ENCODE data around the gene RAB7B. TPM values are rescaled to one million over a fixed set of nuclear protein-coding genes. Genes with fewer than 3 reads are reported as not detected.

Gene RAB7B
- total RNA-seq, 2 donors from 2014 or later: not detected

DNA sequence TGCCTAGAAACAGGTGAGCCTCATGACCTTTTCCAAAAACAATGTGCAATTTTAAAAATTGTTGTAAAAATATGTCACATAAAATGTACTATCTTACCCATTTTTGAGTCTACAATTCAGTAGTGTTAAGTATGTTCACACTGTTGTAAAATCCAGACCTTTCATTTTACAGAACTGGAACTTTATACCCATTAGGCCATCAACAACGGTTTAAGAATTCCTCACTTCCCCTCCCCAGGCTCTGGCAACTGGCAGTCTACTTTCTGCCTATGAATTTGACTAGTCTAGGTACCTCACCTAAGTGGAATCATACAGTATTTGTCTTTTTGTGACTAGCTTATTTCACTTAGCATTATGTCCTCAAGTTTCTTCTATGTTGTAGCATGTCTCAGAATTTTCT is 11.9 kb upstream of the RAB7B start:
- no peak overlapping the region for H3K4me3 Mint-ChIP-seq
- ATAC-seq (replicated peaks in 1 of 2) (no peak), DNase-seq (no peak)
- H3K36me3 Mint-ChIP-seq (ENCODE audit: insufficient read depth in 2 of 2): no peaks in the 10 kb centered on the region
- H3K27me3 Mint-ChIP-seq (ENCODE audit: low read depth): peaks cover 6% of the 10 kb centered on the region
- H3K27ac Mint-ChIP-seq: no peak overlapping the region
- no peaks in the 10 kb centered on the region for H3K9me3 Mint-ChIP-seq
- H3K4me1 Mint-ChIP-seq (ENCODE audit: low read depth): peaks cover 23% of the 10 kb centered on the region

DNA sequence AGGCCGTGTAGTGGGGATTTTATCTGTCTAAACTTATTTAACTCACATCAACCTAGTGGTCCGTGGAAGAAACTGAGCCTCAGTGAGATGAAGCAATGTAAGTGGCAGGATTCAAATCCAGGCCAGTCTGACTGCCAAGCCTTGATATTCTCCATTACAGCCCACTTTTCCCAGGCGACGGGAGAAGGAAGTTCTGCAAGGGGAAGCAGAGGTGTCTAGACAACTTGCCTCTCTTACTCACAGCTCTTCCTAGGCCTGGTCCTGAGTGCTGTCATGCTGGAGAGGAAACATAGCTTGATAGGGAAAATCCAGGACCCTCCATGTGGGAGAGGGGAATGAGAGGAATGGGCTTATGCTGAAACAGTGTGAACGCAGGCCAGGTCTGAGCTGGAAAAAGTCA is 11.4 kb upstream of the RAB7B start:
- H3K4me1 Mint-ChIP-seq (ENCODE audit: low read depth): peaks cover 23% of the 10 kb centered on the region

GRCh38 chr1:206013026-206013795 is 10.0 kb upstream of the RAB7B start:
- Mint-ChIP-seq H3K27me3 (ENCODE audit: low read depth) (peaks cover 6% of the 10 kb centered on the region), H3K9me3 (no peaks in the 10 kb centered on the region), H3K4me3 (no peak overlapping the region), H3K4me1 (ENCODE audit: low read depth) (peaks cover 23% of the 10 kb centered on the region), H3K36me3 (ENCODE audit: insufficient read depth in 2 of 2) (no peaks in the 10 kb centered on the region), H3K27ac (no peak overlapping the region)
- ATAC-seq (replicated peaks in 1 of 2) (no peak), DNase-seq (no peak)

More for the DNA sequence above, 11.4 kb upstream of the RAB7B start:
- H3K36me3 Mint-ChIP-seq (ENCODE audit: insufficient read depth in 2 of 2): no peaks in the 10 kb centered on the region
- ATAC-seq (replicated peaks in 1 of 2) (no peak), DNase-seq (no peak)
- peaks cover 6% of the 10 kb centered on the region for H3K27me3 Mint-ChIP-seq (ENCODE audit: low read depth)
- H3K27ac Mint-ChIP-seq: no peak overlapping the region
- no peak overlapping the region for H3K4me3 Mint-ChIP-seq
- no peaks in the 10 kb centered on the region for H3K9me3 Mint-ChIP-seq

DNA sequence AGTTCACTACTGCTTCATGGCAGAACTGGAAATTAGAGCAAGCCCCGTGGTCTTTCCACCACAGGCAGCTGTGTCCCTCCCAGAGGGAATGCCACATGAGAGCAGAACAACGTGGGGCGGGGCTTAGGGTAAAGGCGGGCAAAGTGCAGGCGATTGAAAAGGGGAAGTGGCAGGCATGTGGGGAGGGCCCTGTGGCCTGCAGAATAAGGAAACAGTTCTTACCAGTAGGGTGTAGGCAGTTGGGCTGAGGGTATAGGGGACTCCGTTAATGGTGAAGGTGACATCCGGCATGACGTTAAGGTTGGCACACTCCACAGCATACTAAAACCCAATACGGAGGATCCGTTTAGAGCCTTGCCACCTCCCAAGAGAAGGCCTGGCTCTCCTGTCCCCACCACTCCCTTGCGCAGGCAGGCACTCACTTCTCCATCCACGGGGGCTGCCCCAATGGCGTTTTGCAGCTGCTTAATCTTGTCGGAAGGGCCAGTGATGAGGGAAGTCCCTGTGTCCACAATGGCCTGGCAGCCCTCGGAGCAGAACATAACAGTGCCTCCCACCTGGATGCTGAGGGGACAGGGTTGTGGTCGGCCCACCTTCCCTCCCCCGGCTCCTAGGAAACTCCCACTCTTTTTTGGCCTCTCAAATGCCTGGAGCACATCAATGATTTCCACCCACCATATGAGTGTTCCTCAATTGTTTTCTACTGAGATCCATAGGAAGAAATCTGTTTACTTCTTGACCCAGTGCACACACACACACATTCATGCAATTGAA is 9.1 kb upstream of the RAB7B start:
- no peaks in the 10 kb centered on the region for H3K36me3 Mint-ChIP-seq (ENCODE audit: insufficient read depth in 2 of 2)
- peak overlapping the region in 1 of 2 donors; percentile 35 for H3K4me3 Mint-ChIP-seq
- peak; percentile 14 to 16 for DNase-seq
- ATAC-seq (replicated peaks in 1 of 2): peak; percentile 77 to 84
- H3K27ac Mint-ChIP-seq: no peak overlapping the region
- H3K9me3 Mint-ChIP-seq: no peaks in the 10 kb centered on the region
- peaks cover 4% of the 10 kb centered on the region for H3K27me3 Mint-ChIP-seq (ENCODE audit: low read depth)
- peaks cover 23% of the 10 kb centered on the region for H3K4me1 Mint-ChIP-seq (ENCODE audit: low read depth)

GRCh38 chr1:206011057-206011456 is 7.9 kb upstream of the RAB7B start:
- H3K4me1 Mint-ChIP-seq (ENCODE audit: low read depth): peaks cover 23% of the 10 kb centered on the region
- peak in 1 of 2 donors; percentile 43 for ATAC-seq (replicated peaks in 1 of 2)
- no peak overlapping the region for H3K27ac Mint-ChIP-seq
- peaks cover 11% of the 10 kb centered on the region for H3K27me3 Mint-ChIP-seq (ENCODE audit: low read depth)
- peak in 1 of 2 donors; percentile 11 for DNase-seq
- H3K36me3 Mint-ChIP-seq (ENCODE audit: insufficient read depth in 2 of 2): no peaks in the 10 kb centered on the region
- H3K4me3 Mint-ChIP-seq: no peak overlapping the region
- H3K9me3 Mint-ChIP-seq: no peaks in the 10 kb centered on the region

DNA sequence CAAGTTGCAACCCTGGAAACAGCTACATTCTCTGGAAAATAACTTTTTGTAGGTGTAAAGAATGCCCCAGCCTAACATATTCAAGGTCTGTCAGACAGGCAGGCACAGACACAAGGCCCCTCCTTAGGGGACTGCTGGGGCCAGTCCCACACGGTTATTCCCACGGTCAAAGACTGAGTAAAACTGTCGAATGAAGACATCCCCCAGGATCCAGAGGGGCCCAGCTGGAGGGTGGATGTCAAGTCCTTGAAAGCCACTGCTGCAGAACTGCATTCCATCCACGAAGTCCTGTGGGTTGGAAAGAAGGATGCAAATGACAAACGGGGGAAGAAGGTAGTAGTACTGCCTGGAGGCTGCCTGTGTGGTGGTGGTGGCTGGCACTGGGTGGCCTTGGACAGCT is 6.9 kb upstream of the RAB7B start:
- no peak overlapping the region for H3K27ac Mint-ChIP-seq
- no peaks in the 10 kb centered on the region for H3K9me3 Mint-ChIP-seq
- peaks cover 23% of the 10 kb centered on the region for H3K4me1 Mint-ChIP-seq (ENCODE audit: low read depth)
- DNase-seq (no peak), ATAC-seq (replicated peaks in 1 of 2) (no peak)
- H3K27me3 Mint-ChIP-seq (ENCODE audit: low read depth): peaks cover 13% of the 10 kb centered on the region
- no peak overlapping the region for H3K4me3 Mint-ChIP-seq
- no peaks in the 10 kb centered on the region for H3K36me3 Mint-ChIP-seq (ENCODE audit: insufficient read depth in 2 of 2)

DNA sequence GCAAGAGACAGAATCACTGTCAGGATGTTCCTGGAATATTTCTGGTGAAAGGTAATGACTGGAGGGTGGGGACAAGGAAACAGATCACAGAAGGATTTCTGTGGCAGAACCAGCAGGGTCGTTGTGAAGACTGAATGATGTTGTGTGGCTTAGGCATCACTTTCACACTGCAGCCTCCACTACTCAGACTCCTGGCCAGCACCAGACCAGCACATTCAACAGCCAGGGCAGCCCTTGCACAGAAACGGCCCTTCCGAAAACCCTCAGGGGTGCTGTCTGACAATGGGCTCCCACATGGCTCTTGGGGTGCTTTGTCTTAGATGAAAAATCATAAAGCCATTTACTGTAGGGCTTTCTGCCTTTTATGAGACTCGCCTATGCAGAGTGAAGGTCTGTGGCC is 3.8 kb upstream of the RAB7B start:
- no peak overlapping the region for H3K27ac Mint-ChIP-seq
- H3K4me3 Mint-ChIP-seq: no peak overlapping the region
- DNase-seq (no peak), ATAC-seq (replicated peaks in 1 of 2) (no peak)
- peaks cover 30% of the 10 kb centered on the region for H3K4me1 Mint-ChIP-seq (ENCODE audit: low read depth)
- peaks cover 27% of the 10 kb centered on the region for H3K27me3 Mint-ChIP-seq (ENCODE audit: low read depth)
- H3K9me3 Mint-ChIP-seq: peaks cover 2 to 6% of the 10 kb centered on the region in 2 donors
- no peaks in the 10 kb centered on the region for H3K36me3 Mint-ChIP-seq (ENCODE audit: insufficient read depth in 2 of 2)

DNA sequence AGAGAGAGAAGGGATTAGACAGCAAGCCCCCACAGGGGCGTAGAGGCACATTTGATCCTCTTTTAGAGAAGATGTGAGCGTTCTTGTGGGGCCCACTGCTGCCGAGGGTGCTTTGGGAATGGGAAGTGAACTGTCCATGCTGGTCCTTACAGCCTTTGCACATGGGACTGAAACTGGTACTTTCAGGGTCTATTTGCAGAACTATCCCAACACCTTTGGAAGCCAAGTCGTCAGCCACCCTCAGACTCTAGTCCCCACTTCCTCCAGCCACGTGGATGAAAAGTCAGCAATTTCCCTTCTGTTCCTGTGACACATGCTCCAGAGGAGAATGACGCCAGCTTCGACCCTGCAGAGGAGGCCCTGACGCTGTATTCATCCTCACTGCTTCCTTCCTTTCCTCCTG is 2.6 kb upstream of the RAB7B start:
- Mint-ChIP-seq H3K27me3 (ENCODE audit: low read depth) (peaks cover 28% of the 10 kb centered on the region), H3K36me3 (ENCODE audit: insufficient read depth in 2 of 2) (no peaks in the 10 kb centered on the region), H3K9me3 (peaks cover 2 to 6% of the 10 kb centered on the region in 2 donors), H3K4me3 (no peak overlapping the region), H3K4me1 (ENCODE audit: low read depth) (peaks cover 30% of the 10 kb centered on the region), H3K27ac (no peak overlapping the region)
- DNase-seq (no peak), ATAC-seq (replicated peaks in 1 of 2) (no peak)

- DNase-seq (no peak), ATAC-seq (replicated peaks in 1 of 2) (no peak)
- Mint-ChIP-seq H3K27ac (no peak overlapping the region), H3K4me1 (ENCODE audit: low read depth) (peaks cover 29% of the 10 kb centered on the region), H3K4me3 (no peak overlapping the region), H3K36me3 (ENCODE audit: insufficient read depth in 2 of 2) (no peaks in the 10 kb centered on the region), H3K9me3 (peaks cover 2 to 6% of the 10 kb centered on the region in 2 donors), H3K27me3 (ENCODE audit: low read depth) (peaks cover 28% of the 10 kb centered on the region)
Observed at GRCh38 chr1:206005234-206005633, 2.0 kb upstream of the RAB7B start.

DNA sequence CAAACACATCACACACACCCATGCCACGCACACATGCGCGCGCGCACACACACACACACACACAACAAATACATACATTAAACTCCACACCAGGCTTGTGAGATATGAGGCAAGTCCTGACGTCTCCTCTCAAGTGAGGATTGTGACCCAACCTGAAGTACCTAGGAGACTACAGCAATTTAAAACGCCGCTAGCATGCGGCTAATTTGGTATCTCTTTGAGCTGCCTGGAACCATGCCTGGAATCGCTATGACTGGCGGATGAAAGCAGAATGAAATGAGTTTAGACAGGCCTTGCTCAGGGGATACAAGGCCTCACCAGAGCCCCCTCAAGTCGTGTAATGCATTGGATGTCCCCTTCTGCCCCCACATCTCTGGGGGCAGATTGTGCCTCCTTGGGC is 1.6 kb upstream of the RAB7B start:
- Mint-ChIP-seq H3K27ac (no peak overlapping the region), H3K4me3 (no peak overlapping the region), H3K9me3 (peaks cover 2 to 6% of the 10 kb centered on the region in 2 donors), H3K4me1 (ENCODE audit: low read depth) (peaks cover 29% of the 10 kb centered on the region), H3K27me3 (ENCODE audit: low read depth) (peaks cover 28% of the 10 kb centered on the region), H3K36me3 (ENCODE audit: insufficient read depth in 2 of 2) (no peaks in the 10 kb centered on the region)
- DNase-seq (no peak), ATAC-seq (replicated peaks in 1 of 2) (no peak)

DNA sequence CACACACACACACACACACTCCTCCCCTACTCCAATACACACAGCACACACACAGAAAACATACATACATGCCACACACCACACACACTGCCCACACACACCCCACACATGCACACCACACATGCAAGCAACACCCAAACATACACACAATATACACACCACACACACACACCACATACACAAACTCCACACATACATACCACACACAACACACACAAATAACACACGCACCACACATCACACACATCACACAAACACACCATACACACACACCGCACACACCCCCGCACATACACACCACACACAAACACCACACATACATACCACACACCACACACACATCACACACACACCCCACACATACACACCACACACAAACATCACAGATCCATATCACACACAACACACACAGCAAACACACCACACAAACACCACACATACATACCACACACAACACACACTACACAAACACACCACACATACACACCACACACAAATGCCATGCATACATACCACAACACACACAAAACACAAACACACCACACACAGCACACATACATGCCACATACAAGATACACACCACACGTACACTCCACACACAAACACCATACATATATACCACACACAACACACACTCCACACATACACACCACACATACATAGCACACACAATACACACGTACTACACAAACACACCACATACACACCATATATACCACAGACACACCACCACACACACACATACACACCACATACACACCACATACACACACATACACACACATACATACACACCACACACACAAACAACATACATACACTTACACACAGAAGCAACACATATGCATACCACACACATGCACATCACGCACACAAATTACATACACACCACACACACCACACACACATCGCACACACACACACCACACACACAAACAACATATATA is 932 bp upstream of the RAB7B start:
- Mint-ChIP-seq H3K9me3 (peaks cover 2 to 6% of the 10 kb centered on the region in 2 donors), H3K4me1 (ENCODE audit: low read depth) (peaks cover 29% of the 10 kb centered on the region), H3K27me3 (ENCODE audit: low read depth) (peaks cover 28% of the 10 kb centered on the region), H3K4me3 (no peak overlapping the region), H3K36me3 (ENCODE audit: insufficient read depth in 2 of 2) (no peaks in the 10 kb centered on the region), H3K27ac (no peak overlapping the region)
- DNase-seq (no peak), ATAC-seq (replicated peaks in 1 of 2) (no peak)

DNA sequence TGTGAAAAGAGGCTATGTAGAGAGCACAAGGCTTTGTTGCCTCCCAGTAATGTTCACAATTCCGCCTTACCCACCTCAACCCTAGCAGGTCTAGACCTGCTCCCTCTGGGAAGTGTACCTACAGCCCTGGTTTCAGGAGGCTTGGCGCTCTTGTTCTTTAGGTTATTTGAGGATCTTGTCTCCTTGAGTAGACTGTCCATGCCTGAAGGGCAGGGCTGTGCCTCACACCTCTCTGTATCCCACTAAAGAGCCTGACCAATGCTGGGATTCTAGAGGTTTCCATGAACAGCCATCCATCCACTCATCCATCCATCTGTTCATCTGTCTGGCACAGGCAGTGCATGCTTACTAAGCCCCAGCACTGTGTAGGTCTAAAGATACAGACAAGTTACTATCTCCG is 1.0 kb downstream of the RAB7B start:
- Mint-ChIP-seq H3K4me3 (no peak overlapping the region), H3K36me3 (ENCODE audit: insufficient read depth in 2 of 2) (no peaks in the 10 kb centered on the region), H3K27ac (no peak overlapping the region), H3K4me1 (ENCODE audit: low read depth) (peaks cover 29% of the 10 kb centered on the region), H3K27me3 (ENCODE audit: low read depth) (peaks cover 25% of the 10 kb centered on the region), H3K9me3 (peaks cover 2 to 6% of the 10 kb centered on the region in 2 donors)
- DNase-seq (no peak), ATAC-seq (replicated peaks in 1 of 2) (no peak)

- peaks cover 27% of the 10 kb centered on the region for H3K27me3 Mint-ChIP-seq (ENCODE audit: low read depth)
- peak; percentile 45 to 58 for DNase-seq
- no peak overlapping the region for H3K27ac Mint-ChIP-seq
- H3K4me3 Mint-ChIP-seq: no peak overlapping the region
- H3K36me3 Mint-ChIP-seq (ENCODE audit: insufficient read depth in 2 of 2): no peaks in the 10 kb centered on the region
- peaks cover 29% of the 10 kb centered on the region for H3K4me1 Mint-ChIP-seq (ENCODE audit: low read depth)
- peak; percentile 95 to 96 for ATAC-seq (replicated peaks in 1 of 2)
- H3K9me3 Mint-ChIP-seq: peaks cover 2 to 6% of the 10 kb centered on the region in 2 donors
Observed at GRCh38 chr1:206001476-206001888, 1.7 kb downstream of the RAB7B start.

Data from activated T-cell treated with anti-CD3 and anti-CD28 coated beads, Interleukin-2, amount 50 U/mL, for 72 hours (primary cell).